Adrenal gland (tissue), 5 donors: ENCODE measurements around the gene SEMA6D.

Source experiments
- CTCF ChIP-seq, 6 experiments: fragments of 450-650 bp in 4 of 6; fragments of 200-600 bp in 2 of 6; sonication (generic) in 1 of 6; IDR thresholded peaks; 1 replicate in 5 of 6; 2 replicates in 1 of 6; pipeline versions ENCODE4 v1.5.1 to v1.8.0; 2016 to 2021; ENCODE audit warnings: antibody characterized with exemption in 6 of 6, mild to moderate bottlenecking in 2 of 6, moderate library complexity in 1 of 6
- POLR2A ChIP-seq, 2 donors: fragments of 450-650 bp; IDR thresholded peaks; one replicate each; pipeline ENCODE4 v1.6.1; 2017; ENCODE audit warnings: antibody characterized with exemption in 2 of 2, mild to moderate bottlenecking in 2 of 2, moderate library complexity in 1 of 2
- donor health status: DM: no; HTN: no; CAD: no.

DNA sequence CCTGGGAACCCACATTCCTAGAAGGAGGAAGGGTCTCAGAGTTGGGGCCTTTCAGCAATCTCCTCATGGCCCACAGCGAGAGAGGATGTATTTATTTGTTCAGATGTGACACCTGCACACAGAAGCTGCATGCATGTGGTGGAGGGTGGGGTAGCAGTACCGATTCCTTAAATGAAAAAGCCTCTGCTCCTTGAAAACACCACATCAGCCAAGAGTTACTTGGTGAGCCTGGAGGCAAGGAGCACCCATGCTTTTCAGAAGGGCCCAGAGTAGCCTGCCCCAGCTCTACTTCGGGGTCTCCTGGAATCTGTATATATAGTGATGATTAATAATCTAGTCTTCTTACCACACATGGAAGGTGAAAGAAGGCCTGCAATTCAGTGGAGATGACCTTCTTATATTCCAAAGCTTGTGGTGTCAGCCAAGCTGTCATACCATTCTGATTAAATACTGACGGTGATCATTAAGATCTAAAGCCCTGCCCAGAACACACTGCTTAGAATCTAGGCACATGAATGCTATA, 33.5 kb downstream of the SEMA6D start:
- no peak for TF ChIP-seq CTCF (IDR thresholded peaks at IDR 0.05)
- no peak for TF ChIP-seq POLR2A (IDR thresholded peaks at IDR 0.05)
